ENCODE data around the gene CTXN1. TPM values are rescaled to one million over a fixed set of nuclear protein-coding genes. Genes with fewer than 3 reads are reported as not detected.

CTXN1 gene
- total RNA-seq, 1 experiment from 2014 or later = 71.7 TPM

- intact Hi-C loops (cut with micrococcal nuclease; ENCODE audit: unreplicated experiment) = no loop called here
- Histone ChIP-seq H3K4me3 (ENCODE audit: low read depth, low read length, poor library complexity, severe bottlenecking) (no peak overlapping the region), H3K9me3 (ENCODE audit: low read depth, low read length, poor library complexity, severe bottlenecking) (no peaks in the 10 kb centered on the region), H3K27me3 (replicated peaks; ENCODE audit: insufficient read depth, low read depth, low read length, poor library complexity) (no peaks in the 10 kb centered on the region), H3K27ac (ENCODE audit: low read depth, low read length, poor library complexity, severe bottlenecking) (peak overlapping the region; percentile 51), H3K36me3 (ENCODE audit: insufficient read depth, low read length, poor library complexity, severe bottlenecking) (peaks cover 40% of the 10 kb centered on the region), H3K4me1 (ENCODE audit: insufficient read depth, low read length, poor library complexity, severe bottlenecking) (peaks cover 33% of the 10 kb centered on the region)
- DNase-seq (ENCODE audit: low spot score) = peak; percentile 79
- TF ChIP-seq, protein P1, sequence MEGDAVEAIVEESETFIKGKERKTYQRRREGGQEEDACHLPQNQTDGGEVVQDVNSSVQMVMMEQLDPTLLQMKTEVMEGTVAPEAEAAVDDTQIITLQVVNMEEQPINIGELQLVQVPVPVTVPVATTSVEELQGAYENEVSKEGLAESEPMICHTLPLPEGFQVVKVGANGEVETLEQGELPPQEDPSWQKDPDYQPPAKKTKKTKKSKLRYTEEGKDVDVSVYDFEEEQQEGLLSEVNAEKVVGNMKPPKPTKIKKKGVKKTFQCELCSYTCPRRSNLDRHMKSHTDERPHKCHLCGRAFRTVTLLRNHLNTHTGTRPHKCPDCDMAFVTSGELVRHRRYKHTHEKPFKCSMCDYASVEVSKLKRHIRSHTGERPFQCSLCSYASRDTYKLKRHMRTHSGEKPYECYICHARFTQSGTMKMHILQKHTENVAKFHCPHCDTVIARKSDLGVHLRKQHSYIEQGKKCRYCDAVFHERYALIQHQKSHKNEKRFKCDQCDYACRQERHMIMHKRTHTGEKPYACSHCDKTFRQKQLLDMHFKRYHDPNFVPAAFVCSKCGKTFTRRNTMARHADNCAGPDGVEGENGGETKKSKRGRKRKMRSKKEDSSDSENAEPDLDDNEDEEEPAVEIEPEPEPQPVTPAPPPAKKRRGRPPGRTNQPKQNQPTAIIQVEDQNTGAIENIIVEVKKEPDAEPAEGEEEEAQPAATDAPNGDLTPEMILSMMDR (conservative IDR thresholded peaks at IDR 0.05; ENCODE audit: low read depth, low read length) = peak; percentile 53
- TF ChIP-seq EZH2 (IDR thresholded peaks at IDR 0.05; ENCODE audit: borderline replicate concordance, low read depth, low read length, poor library complexity, severe bottlenecking) = no peak
- POLR2A ChIA-PET (ENCODE audit: low non-redundant PET) = interaction anchor here (0.5 to 1.1 kb wide), 3 partner anchors 15 to 79 kb away, joined by 3 to 5 read pairs (median 3); no protein-coding TSS in a partner anchor
- no TSS peak for BruUV-seq (replicated peaks)
- CTCF ChIA-PET = interaction anchor here (0.5 to 1.6 kb wide), 4 partner anchors 8 to 361 kb away, joined by 3 to 9 read pairs (median 6); partner anchors contain the start of gene TIMM44
Observed at GRCh38 chr19:7928741-7929701, 3.1 kb upstream of the CTXN1 start.

GRCh38 chr19:7928334-7928706 lies 2.4 kb upstream of the CTXN1 start:
- Histone ChIP-seq H3K27me3 (replicated peaks; ENCODE audit: insufficient read depth, low read depth, low read length, poor library complexity) (no peaks in the 10 kb centered on the region), H3K4me1 (ENCODE audit: insufficient read depth, low read length, poor library complexity, severe bottlenecking) (peaks cover 40% of the 10 kb centered on the region), H3K9me3 (ENCODE audit: low read depth, low read length, poor library complexity, severe bottlenecking) (no peaks in the 10 kb centered on the region), H3K36me3 (ENCODE audit: insufficient read depth, low read length, poor library complexity, severe bottlenecking) (peaks cover 33% of the 10 kb centered on the region), H3K27ac (ENCODE audit: low read depth, low read length, poor library complexity, severe bottlenecking) (peak overlapping the region; percentile 51), H3K4me3 (ENCODE audit: low read depth, low read length, poor library complexity, severe bottlenecking) (no peak overlapping the region)
- CTCF ChIA-PET = interaction anchor here (1.4 to 1.6 kb wide), 2 partner anchors 8 to 16 kb away, joined by 3 to 9 read pairs; partner anchors contain the start of gene TIMM44
- POLR2A ChIA-PET (ENCODE audit: low non-redundant PET) = interaction anchor here (0.6 kb wide), 1 partner anchor 25 kb away, joined by 3 read pairs; no protein-coding TSS in a partner anchor
- DNase-seq (ENCODE audit: low spot score) = no peak
- intact Hi-C loops (cut with micrococcal nuclease; ENCODE audit: unreplicated experiment) = no loop called here
- TF ChIP-seq, protein P1 (conservative IDR thresholded peaks at IDR 0.05; ENCODE audit: low read depth, low read length) = no peak
- TF ChIP-seq EZH2 (IDR thresholded peaks at IDR 0.05; ENCODE audit: borderline replicate concordance, low read depth, low read length, poor library complexity, severe bottlenecking) = no peak
- BruUV-seq (replicated peaks) = no TSS peak

- Histone ChIP-seq H3K9me3 (ENCODE audit: low read depth, low read length, poor library complexity, severe bottlenecking) (no peaks in the 10 kb centered on the region), H3K36me3 (ENCODE audit: insufficient read depth, low read length, poor library complexity, severe bottlenecking) (peaks cover 32% of the 10 kb centered on the region), H3K27me3 (replicated peaks; ENCODE audit: insufficient read depth, low read depth, low read length, poor library complexity) (no peaks in the 10 kb centered on the region), H3K4me1 (ENCODE audit: insufficient read depth, low read length, poor library complexity, severe bottlenecking) (peaks cover 43% of the 10 kb centered on the region), H3K4me3 (ENCODE audit: low read depth, low read length, poor library complexity, severe bottlenecking) (no peak overlapping the region), H3K27ac (ENCODE audit: low read depth, low read length, poor library complexity, severe bottlenecking) (peak overlapping the region; percentile 51)
- ChIA-PET CTCF (no interaction called here), POLR2A (ENCODE audit: low non-redundant PET) (no interaction called here)
- BruUV-seq (replicated peaks) = no TSS peak
- no peak for DNase-seq (ENCODE audit: low spot score)
- no peak for TF ChIP-seq EZH2 (IDR thresholded peaks at IDR 0.05; ENCODE audit: borderline replicate concordance, low read depth, low read length, poor library complexity, severe bottlenecking)
- TF ChIP-seq, protein P1 (conservative IDR thresholded peaks at IDR 0.05; ENCODE audit: low read depth, low read length) = no peak
- intact Hi-C loops (cut with micrococcal nuclease; ENCODE audit: unreplicated experiment) = no loop called here
Observed at GRCh38 chr19:7927605-7928333, 1.8 kb upstream of the CTXN1 start.
